ENCODE data around the gene SYT10.
"Not testable (repeated sequence)": the region's sequence is repeated elsewhere in the genome, so short reads cannot be mapped to it uniquely, and the experiment has no call there.

SYT10 gene

GRCh38 chr12:33439587-33440011, at the start of gene SYT10:
SYT10 (minus strand) TSS chr12:33439819; CDS start chr12:33439522, 297 bp downstream.
- no peak for DNase-seq (ENCODE audit: low read depth in 2 of 2)

DNA sequence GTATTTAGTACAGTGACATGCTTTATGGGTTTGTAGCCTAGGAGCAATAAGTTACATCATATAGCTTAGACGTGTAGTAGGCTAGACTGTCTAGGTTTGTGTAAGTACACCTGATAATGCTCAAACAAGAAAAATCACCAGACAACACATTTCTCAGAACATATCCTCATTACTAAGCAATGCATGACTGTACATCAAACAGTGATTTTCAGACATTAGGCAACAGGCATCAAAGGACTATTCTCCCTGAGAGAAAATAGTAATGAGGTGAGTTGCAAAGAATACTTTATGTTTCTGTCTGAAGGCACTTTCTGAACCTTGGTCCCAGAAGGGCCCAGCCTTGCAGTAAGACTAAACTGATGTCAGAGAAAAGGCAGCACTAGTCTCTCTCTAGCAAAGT, 48.4 kb upstream of the SYT10 start:
- DNase-seq (ENCODE audit: low read depth in 2 of 2), result no peak

DNA sequence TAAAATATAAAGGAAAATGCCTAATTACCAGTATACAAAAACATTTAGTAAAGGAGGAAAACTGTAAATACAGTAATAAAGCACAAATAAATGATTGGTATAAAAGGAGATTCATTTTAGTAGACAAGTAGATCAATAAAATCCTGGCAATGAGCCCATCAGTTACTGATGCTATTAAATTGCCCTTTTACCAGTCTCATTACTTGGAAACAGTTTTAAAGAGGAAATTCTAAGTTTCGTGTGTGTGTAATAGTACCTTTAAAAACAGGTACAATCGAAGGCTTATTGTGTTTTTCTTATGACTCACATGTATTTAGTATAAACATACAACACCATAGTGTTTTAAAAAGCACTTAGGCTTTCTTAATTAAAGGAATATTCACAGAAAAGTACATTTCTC, 46.4 kb upstream of the SYT10 start:
- DNase-seq (ENCODE audit: low read depth in 2 of 2), result no peak

DNA sequence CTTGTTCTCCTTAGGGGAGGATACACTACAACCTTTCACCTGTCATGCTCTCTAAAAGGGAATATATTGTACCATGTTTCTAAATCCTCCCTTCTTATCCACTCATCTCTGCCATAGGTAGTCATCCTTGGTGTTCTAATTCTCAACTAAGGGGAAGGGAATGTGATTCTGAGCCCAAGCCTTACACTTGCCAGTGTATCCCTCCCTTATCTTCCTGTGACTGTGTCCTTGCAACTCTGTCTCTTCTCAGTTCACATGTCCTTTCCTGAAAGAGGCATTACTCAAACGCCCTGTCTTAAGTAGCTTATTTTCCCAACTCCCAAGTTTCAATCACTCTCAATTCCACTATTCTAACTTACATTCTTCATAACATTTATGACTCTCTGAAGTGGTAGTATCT, 44.5 kb upstream of the SYT10 start:
- DNase-seq (ENCODE audit: low read depth in 2 of 2), result no peak

DNA sequence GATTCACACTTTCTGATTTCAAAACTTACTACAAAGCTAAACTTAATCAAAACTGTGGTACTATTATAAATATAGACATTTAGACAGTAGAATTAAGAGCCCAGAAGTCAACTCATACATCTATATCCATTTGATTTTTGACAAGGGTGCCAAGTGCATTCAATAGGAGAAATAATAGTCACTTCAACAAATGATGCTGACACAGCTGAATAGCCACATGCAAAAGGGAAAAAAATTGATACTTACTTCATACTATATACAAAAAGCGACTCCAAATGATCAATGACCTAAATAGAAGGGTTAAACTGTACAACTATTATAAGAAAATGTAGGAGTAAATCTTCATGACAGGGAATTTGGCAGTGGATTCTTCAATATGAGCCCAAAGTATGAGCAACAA, 40.7 kb upstream of the SYT10 start:
- no peak for DNase-seq (ENCODE audit: low read depth in 2 of 2)

- DNase-seq (ENCODE audit: low read depth in 2 of 2), result no peak
Observed at GRCh38 chr12:33476058-33476457, 36.4 kb upstream of the SYT10 start.

DNA sequence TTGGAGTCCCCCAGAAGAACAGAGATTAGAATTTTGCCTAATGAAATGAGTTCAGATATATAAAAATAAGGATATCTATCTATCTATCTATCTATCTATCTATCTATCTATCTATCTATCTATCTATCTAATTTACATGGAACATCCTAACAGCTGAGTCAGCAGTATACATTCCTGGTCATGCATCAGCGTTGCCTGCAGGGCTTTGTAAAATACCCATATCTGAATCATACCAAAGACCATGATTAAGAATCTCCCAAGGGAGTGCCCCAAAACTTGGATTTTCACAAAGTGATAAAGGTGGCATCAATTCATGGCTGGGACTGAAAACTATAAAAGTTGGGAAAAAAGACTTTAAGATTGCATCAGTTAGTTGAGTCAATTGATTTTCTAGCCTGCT, 32.7 kb upstream of the SYT10 start:
- DNase-seq (ENCODE audit: low read depth in 2 of 2), result no peak

- no peak for DNase-seq (ENCODE audit: low read depth in 2 of 2)
Observed at GRCh38 chr12:33455096-33455495, 15.5 kb upstream of the SYT10 start.

GRCh38 chr12:33450480-33450879, 10.9 kb upstream of the SYT10 start:
- DNase-seq (ENCODE audit: low read depth in 2 of 2), result no peak

- no peak for DNase-seq (ENCODE audit: low read depth in 2 of 2)
Observed at GRCh38 chr12:33440477-33440876, 858 bp upstream of the SYT10 start.

DNA sequence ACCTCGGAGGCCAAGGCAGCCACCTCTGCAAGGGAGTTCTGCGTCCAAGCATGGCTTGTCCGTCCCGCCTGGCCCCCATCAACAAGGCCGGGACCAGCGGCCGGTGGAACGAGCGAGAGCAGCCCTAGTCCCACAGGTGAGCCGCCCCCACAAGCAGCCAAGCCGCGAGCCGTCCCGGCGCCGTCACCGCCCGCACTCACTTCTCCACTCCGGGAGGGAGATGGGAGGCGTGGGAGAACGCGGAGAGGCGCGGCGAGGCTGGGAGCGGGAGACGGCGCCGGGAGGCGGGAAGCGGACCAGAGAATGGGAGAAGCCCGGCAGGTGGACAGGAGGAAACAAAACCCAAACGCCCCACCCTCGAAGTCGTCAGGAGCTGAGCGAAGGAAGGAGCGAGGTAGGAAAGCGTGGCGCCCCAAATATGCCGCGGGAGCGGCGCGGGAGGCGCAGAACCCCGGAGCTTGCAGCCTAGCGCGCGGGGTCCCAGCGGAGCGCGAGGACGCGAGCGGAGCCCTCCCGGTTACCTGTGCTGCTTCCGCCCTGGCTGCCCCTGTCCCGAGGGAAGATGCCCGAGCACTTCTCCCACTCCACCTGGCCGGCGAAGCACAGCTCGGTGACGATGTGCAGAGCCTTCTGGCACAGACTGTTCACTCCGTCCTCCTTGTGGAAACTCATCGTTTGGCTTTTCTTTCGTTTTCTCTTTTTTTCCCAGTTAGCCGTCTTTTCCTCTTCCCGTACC, 600 bp downstream of the SYT10 start:
- no peak for DNase-seq (ENCODE audit: low read depth in 2 of 2)

GRCh38 chr12:33438025-33438772, 1.4 kb downstream of the SYT10 start:
- no peak for DNase-seq (ENCODE audit: low read depth in 2 of 2)

DNA sequence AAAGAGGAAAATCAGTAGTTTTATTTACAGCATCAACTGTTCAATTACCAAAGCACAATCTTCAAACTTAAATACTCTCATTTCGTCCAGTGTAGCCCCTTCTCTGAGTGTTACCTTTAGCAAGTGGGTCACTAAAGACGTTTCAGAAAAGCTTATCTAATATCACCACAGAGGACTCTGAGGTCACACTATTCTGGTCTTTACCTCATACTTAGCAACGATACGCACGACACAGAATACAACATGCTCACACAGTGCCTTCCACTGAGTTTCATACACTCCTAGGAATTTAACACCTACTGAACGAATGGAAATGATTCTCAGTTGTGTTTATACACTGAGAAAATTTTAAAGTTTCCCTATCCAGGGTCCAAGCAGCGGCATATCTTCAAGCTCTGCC, 2.0 kb downstream of the SYT10 start:
- no peak for DNase-seq (ENCODE audit: low read depth in 2 of 2)

GRCh38 chr12:33432992-33433391, 6.6 kb downstream of the SYT10 start:
- no peak for DNase-seq (ENCODE audit: low read depth in 2 of 2)

DNA sequence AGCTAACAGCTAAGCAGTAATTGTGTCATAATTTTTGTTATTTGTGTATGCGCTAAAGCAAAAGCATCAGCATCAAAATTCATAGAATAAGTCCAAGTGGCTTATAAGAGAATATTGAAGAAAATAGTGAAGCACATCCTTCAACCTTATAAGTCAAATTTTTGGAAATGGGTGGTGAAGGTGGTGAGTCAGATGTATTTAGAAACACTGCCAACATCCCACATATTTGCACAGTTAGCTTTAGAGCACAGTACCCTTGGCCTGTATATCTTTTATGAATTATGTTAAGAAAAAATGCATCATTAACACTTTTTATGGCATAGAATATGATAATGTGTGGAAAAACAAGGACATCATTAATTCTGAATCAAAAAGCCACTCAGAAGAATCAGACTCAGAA, 8.0 kb downstream of the SYT10 start:
- DNase-seq (ENCODE audit: low read depth in 2 of 2), result no peak

DNA sequence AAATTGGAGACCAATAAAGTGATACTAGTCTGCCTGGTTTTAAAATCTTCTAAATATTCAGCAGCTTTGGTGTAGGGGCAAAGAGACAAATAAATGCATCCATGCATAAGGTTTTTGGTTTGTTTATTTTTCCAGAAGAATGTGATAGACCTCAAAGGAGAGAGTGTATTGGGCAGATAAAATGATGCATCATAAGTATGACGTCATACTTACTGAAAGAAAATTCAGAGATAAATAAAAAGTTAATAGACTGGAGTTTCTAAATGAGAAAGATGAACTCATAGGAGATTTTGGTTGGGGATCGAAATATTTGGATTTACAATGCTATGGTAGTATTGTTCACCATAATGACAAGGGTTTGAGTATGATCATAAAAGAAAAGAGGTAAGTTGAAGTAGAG, 10.2 kb downstream of the SYT10 start:
- DNase-seq (ENCODE audit: low read depth in 2 of 2), result no peak

GRCh38 chr12:33427071-33427470, 12.5 kb downstream of the SYT10 start:
- DNase-seq (ENCODE audit: low read depth in 2 of 2), result no peak

- DNase-seq (ENCODE audit: low read depth in 2 of 2), result no peak
Observed at GRCh38 chr12:33423706-33424105, 15.9 kb downstream of the SYT10 start.

DNA sequence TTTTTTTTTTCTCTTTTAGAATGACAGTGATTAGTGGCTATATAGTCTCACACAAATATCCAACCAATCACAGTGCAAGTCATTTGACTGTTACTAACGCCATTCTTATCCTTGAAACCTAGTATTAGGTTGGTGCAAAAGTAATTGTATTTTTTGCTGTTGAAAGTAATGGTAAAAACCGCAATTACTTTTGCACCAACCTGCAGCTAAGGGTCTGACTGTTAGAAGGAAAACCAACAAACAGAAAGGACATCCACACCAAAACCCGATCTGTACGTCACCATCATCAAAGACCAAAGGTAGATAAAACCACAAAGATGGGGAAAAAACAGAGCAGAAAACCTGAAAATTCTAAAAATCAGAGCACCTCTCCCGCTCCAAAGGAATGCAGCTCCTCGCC, 27.2 kb downstream of the SYT10 start:
- DNase-seq (ENCODE audit: low read depth in 2 of 2), result not testable (repeated sequence)

- no peak for DNase-seq (ENCODE audit: low read depth in 2 of 2)
Observed at GRCh38 chr12:33383503-33383902, 56.1 kb downstream of the SYT10 start.

DNA sequence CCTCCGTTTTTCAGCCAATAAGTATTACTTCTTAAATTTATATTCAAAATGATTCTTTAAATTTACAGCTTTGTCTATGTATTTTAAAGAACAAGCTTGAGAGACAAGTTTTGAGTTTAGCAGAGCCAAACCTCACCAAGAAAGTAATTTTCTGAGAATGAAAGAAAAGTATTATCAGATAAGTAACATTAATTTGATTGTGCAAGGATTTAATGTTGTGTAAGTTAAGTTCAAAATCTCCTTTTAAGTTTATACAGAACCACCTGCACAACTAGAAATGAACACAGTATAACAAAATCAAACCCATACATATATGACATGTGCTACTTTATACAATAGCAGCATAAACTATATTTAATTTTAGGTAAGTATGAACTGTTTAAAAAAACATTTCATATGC, 63.5 kb downstream of the SYT10 start:
- DNase-seq (ENCODE audit: low read depth in 2 of 2), result no peak

- DNase-seq (ENCODE audit: low read depth in 2 of 2), result no peak
Observed at GRCh38 chr12:33370318-33370717, 69.3 kb downstream of the SYT10 start.

- no peak for DNase-seq (ENCODE audit: low read depth in 2 of 2)
Observed at GRCh38 chr12:33357181-33357580, 82.4 kb downstream of the SYT10 start.

All from fibroblast of skin of left biceps (primary cell).